ENCODE measurements around the gene DGKQ.
"Not testable (repeated sequence)": the region's sequence is repeated elsewhere in the genome, so short reads cannot be mapped to it uniquely, and the experiment has no call there.

DGKQ gene

DNA sequence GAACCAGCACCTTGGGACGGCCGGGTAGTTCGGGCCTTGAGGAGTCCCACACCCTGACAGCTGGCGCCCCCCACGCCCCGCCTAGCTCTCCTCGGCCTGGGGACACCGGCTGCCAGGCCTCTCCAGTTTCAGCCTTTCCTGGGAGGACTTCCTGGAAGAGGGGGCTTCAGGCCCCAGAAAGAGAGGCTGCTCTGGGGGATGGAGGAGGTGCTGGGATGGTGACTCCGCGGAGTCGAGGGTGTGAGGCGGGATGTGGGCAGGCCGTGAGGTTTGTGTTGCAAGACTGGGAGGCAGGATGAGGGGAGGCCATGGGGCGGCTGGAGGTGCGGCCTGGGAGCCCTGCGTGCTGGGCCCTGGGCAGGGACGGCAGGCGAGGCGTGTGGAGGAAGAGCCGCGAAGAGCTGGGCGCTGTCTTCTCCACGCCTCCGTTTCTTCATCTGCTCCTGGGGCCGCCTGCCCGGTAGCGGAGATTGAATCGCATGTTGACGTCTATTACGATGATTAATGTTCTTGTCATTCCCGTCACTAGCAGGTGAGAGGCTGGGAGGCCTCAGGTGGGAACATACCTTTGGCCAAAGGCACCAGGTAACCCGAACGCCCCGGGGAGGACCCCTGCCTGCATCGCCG is 37.1 kb upstream of the DGKQ start:
- DNase-seq (ENCODE audit: low read depth), result peak; percentile 23

GRCh38 chr4:1009542-1010394 is 36.4 kb upstream of the DGKQ start:
- DNase-seq (ENCODE audit: low read depth), result no peak

DNA sequence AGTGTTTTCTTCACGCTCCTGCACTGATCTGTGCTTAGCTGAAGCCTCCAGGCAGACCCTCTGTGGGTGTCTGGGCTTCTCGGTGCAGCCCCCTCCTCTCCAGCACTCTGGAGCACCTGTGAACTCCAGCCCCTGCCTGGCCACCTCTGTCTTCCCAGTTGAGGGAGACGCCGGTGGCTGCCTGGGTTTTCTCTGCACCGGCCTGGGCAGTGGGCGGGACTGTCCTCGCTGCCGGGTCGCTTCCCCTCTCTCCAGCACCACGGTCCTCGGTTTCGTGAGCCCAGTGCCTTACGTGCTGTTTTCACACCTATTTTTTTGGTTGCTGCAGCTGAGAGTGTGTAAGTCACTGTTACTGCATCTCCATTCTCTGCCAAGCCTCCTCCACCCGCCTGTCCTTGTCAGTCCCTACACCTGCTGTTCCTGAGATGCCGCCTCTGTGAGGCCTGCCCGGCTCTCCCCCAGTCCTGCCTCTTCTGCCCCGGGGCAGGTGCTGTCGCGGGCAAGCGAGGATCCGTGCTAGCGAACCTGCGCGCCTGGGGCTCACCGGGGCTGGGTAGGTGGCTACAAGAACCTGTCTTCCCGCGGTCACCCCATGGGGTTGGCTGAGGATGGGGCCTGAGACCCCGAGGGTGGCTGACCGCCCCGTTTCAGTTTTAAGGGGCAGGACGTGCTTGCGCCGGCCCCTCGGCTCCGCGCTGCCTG is 35.6 kb upstream of the DGKQ start:
- no peak for DNase-seq (ENCODE audit: low read depth)

- no peak for DNase-seq (ENCODE audit: low read depth)
Measured at GRCh38 chr4:1006856-1007255, 33.5 kb upstream of the DGKQ start.

- no peak for DNase-seq (ENCODE audit: low read depth)
Measured at GRCh38 chr4:1004557-1005485, 31.5 kb upstream of the DGKQ start.

DNA sequence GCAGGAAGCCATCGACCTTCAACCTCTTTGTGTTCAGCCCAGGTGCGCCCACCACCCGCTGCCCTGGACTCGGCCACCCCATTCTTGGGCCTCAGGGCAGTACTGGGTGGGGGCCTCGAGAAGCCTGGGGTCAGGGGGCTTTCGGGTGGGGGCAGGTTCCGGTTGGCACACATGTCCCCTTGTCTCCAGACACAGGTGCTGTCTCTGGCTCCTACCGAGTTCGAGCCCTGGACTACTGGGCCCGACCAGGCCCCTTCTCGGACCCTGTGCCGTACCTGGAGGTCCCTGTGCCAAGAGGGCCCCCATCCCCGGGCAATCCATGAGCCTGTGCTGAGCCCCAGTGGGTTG is 30.7 kb upstream of the DGKQ start:
- no peak for DNase-seq (ENCODE audit: low read depth)

DNA sequence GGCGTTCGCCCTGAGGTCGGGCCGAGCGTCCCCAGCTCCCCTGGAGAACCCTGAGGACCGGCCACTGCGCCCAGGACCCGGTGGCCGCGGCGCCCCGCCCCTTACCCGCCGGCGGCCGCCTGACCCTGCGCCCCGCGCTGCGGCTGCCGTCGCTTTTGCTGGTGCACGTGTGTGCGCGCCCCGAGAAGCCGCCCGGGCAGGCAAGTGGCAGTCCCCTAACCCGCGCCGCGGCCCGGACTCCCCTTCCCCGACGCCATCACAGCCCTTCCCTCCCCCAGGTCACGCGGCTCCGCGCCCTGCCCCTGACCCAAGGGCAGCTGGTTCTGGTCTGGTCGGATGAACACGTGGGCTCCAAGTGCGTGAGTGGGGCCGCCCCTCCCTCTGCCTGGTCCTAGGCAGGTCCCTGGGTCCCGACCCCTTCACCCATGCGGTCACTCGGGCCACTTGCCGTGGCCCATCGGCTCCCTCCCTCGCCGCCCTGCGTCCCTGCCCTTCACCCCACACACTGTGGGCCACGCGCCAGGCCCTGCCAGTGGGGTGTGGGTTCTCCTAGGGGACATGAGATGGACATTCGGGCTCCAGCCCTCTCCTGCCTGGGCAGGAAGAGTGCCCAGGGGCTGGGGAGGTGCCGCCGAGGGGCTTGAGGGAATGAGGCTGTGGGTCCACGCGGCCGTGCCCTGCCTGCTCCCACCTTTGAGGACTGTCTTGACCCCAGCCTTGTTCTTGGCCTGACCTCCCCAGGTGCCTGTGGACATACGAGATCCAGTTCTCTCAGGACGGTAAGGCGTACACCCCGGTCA is 30.1 kb upstream of the DGKQ start:
- no peak for DNase-seq (ENCODE audit: low read depth)

DNA sequence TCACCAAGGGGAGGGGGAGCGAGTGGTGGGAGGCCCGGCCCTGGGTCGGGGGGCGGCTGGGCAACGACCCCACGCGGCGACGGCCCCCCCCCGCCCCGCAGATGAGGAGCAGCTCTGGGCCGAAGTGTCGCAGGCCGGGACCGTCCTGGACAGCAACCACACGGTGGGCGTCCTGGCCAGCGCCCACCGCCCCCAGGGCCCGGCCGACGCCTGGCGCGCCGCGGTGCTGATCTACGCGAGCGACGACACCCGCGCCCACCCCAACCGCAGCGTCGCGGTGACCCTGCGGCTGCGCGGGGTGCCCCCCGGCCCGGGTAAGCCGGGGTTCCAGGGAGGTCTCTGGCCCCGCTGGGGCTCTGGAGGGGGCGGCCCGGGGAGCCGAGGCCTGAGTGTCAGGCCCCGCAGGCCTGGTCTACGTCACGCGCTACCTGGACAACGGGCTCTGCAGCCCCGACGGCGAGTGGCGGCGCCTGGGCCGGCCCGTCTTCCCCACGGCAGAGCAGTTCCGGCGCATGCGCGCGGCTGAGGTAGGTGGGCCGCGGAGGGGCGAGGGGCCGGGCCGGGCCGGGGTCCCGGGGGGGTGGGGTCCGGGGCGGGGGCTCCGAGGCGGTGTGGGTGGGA is 29.4 kb upstream of the DGKQ start:
- DNase-seq (ENCODE audit: low read depth), result no peak

DNA sequence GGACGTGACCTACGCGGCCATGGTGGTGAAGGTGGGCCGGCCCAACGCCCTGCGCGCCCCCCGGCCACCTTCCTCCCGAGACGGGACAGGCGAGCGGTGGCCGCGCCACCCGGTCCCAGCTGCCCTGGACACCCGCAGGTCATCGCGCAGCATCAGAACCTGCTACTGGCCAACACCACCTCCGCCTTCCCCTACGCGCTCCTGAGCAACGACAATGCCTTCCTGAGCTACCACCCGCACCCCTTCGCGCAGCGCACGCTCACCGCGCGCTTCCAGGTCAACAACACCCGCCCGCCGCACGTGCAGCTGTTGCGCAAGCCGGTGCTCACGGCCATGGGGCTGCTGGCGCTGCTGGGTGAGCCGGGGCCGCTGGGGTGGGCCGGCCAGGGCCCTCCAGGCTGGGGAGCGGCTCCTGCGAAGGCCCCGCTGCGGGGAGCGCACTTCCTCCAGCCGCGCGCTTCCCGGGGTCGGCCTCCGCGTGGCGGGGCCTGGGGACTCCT is 28.8 kb upstream of the DGKQ start:
- no peak for DNase-seq (ENCODE audit: low read depth)

GRCh38 chr4:1001561-1002130 is 28.3 kb upstream of the DGKQ start:
- no peak for DNase-seq (ENCODE audit: low read depth)

GRCh38 chr4:1000686-1001260 is 27.4 kb upstream of the DGKQ start:
- DNase-seq (ENCODE audit: low read depth), result no peak

GRCh38 chr4:999882-1000425 is 26.6 kb upstream of the DGKQ start:
- no peak for DNase-seq (ENCODE audit: low read depth)

DNA sequence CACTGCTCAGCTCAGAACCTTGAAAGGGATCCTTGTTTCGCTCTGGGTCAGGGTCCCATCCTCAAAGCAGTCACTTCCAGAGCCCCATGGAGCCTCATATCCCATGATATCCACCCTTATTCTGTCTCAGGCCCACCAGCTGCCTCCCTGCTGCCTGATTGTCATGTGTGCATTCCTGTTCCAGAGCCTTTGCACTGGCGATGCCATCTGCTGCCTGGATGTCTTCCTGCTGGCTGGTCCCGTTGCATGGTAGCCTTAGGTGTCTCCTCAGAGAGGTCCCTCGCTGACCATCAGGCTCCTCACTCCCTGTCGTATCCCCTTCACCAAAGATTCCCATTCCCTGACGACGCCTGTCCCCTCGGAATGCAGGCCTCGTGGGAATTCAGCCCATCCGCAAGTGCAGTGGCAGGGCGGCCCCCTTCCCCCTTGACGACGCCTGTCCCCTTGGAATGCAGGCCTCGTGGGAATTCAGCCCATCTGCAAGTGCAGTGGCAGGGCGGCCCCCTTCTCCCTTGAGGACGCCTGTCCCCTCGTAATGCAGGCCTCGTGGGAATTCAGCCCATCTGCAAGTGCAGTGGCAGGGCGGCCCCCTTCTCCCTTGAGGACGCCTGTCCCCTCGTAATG is 26.0 kb upstream of the DGKQ start:
- DNase-seq (ENCODE audit: low read depth), result not testable (repeated sequence)

- DNase-seq (ENCODE audit: low read depth), result no peak
Measured at GRCh38 chr4:998096-998691, 24.8 kb upstream of the DGKQ start.

GRCh38 chr4:997375-998071 is 24.2 kb upstream of the DGKQ start:
- DNase-seq (ENCODE audit: low read depth), result no peak

DNA sequence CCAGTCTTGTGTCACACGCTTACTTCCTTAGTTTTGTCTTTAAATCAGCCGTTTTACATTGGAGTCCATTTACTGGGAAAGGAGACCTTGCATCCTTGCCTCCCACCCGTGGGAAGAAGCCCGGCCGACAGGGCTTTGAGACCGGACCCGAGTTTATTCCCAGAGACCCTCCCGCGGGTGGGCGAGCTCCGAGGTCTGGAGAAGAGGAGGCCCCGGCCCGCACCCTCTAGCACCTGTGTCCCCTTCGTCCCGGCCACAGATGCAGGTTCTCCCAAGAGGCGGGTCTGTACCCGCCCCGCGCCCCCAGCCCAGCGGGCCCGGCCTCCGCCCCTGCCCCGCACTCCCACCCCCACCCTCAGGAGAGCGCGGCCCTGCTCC is 23.6 kb upstream of the DGKQ start:
- DNase-seq (ENCODE audit: low read depth), result no peak

DNA sequence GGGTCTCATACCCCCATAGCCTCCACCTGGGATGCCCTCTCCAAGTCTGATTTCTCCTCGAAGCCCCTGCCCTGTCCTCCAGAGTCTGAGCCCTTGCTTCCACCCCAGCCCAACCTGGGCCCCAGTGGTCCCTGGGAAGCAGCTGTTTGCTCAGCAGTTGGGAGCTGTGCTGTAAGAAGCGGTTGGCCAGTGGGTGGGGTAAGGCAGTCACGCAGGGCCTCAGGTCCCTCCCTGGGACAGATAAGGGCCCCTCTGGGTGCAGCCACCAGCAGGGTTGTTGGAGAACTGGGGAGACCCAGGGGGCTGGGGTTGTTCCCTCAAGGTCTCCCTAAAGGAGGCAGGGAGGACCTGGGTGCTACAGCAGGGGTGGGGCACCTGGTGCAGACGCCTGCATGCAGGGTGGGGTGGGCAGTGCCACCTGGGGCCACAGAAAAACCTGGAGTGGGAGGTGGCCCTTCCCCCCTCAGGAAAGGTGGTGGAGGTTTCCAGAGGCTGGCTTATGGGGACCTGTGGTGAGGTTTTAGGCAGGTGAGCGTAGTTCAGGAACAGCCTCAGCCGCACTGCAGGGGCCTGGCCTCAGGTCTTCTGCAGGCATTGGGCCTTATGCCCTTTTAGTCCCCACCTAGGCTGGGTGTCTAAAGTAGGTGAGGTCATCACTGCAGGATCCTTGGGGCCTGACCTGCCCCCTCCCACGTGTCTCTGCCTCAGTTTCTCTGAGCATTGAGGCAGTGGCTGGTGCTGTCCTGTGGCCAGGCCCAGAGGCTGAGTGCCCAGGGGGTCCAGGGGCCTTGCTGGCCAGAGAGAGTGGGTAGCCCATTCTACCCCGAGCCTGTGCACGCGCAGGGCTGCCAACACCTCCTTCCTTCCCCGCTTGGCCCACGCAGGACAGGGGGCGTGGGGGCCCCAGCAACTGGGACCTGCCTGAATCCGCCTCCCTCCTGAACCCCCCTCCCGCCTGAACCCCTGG is 22.9 kb upstream of the DGKQ start:
- DNase-seq (ENCODE audit: low read depth), result no peak

Data from non-pigmented ciliary epithelial cell (primary cell).